ENCODE results near the gene PPP1R9B. TPM values are rescaled to one million over a fixed set of nuclear protein-coding genes. Genes with fewer than 3 reads are reported as not detected.
A peak's percentile ranks its signal among the peaks of the same experiment; 100 is the strongest.

The PPP1R9B gene
- total and polyA plus RNA-seq, 3 experiments from 2014 or later = 1.7 to 89.0 (median 86.9) TPM

- Histone ChIP-seq H3K27me3 (ENCODE audit: insufficient read depth, low read length, poor library complexity, severe bottlenecking) (peaks cover 10% of the 10 kb centered on the region), H3K4me3 (ENCODE audit: low read length) (no peak overlapping the region), H3K4me1 (ENCODE audit: insufficient read depth, low read length) (peaks cover 11% of the 10 kb centered on the region), H3K9me3 (ENCODE audit: low read length) (no peaks in the 10 kb centered on the region), H3K27ac (ENCODE audit: low read depth, low read length) (no peak overlapping the region), H3K36me3 (ENCODE audit: insufficient read depth, low read length) (no peaks in the 10 kb centered on the region)
- DNase-seq = no peak
- Mint-ChIP-seq H3K27me3 (peaks cover 8 to 24% of the 10 kb centered on the region in 2 donors), H3K27ac (peak overlapping the region in 1 of 8 donors; percentile 30), H3K4me1 (peaks cover 14 to 18% (median 14%) of the 10 kb centered on the region in 3 donors), H3K36me3 (no peaks in the 10 kb centered on the region), H3K4me3 (no peak overlapping the region), H3K9me3 (no peaks in the 10 kb centered on the region)
- POLR2A ChIA-PET = no interaction called here
- CTCF ChIA-PET = interaction anchor here (1.0 to 2.2 kb wide), 4 partner anchors 8 to 44 kb away, joined by 3 to 6 read pairs (median 3); no protein-coding TSS in a partner anchor
Measured at GRCh38 chr17:50125420-50125997, 25.0 kb downstream of the PPP1R9B start.

DNA sequence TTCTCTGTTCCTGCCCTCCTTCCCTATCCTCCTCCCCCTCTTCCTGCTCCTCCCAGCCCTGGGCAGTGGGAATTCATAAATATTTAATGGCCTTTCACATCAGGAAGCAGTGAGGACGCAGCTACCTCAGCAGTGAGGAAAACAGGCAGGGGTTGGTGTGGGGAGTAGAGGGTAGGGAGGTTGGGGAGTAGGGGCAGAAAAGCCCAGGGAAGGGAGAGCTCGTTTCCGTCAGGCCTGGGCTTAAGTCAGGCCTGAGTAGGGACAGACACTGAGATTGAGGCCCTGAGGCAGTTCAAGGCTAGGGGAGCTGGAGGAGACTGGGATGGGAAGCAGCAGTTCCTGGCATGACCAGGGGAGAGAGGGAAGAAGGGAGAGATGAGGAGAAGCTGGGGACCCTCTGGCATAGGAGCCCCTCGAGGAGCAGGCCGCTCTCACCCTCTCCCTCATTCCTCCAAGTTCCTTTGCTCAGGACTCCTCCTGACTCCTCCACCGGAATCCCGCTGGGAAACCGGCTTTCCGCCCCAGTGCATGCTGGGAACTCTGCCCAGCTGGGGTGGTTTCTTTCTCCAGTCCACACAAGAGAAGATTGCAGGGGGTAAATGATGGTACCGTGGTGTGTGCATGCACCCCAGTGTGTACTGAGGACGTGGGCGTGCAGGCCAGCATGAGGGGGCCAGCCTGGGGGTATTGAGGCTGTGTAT is 26.7 kb downstream of the PPP1R9B start:
- POLR2A ChIA-PET = interaction anchor here (1.4 kb wide), 1 partner anchor 13 kb away, joined by 3 read pairs; no protein-coding TSS in a partner anchor

GRCh38 chr17:50122945-50123344 is 27.5 kb downstream of the PPP1R9B start:
- Histone ChIP-seq H3K27ac (ENCODE audit: low read depth, low read length) (no peak overlapping the region), H3K9me3 (ENCODE audit: low read length) (no peaks in the 10 kb centered on the region), H3K4me3 (ENCODE audit: low read length) (no peak overlapping the region), H3K27me3 (ENCODE audit: insufficient read depth, low read length, poor library complexity, severe bottlenecking) (peaks cover 4% of the 10 kb centered on the region), H3K36me3 (ENCODE audit: insufficient read depth, low read length) (no peaks in the 10 kb centered on the region), H3K4me1 (ENCODE audit: insufficient read depth, low read length) (peaks cover 5% of the 10 kb centered on the region)
- CTCF ChIA-PET = interaction anchor here (0.8 to 2.0 kb wide), 5 partner anchors 16 to 77 kb away, joined by 3 to 9 read pairs (median 4); no protein-coding TSS in a partner anchor
- Mint-ChIP-seq H3K36me3 (no peaks in the 10 kb centered on the region), H3K4me3 (no peak overlapping the region), H3K27me3 (peaks cover 7 to 34% of the 10 kb centered on the region in 2 donors), H3K27ac (no peak overlapping the region), H3K4me1 (peaks cover 4 to 5% (median 5%) of the 10 kb centered on the region in 3 donors), H3K9me3 (no peaks in the 10 kb centered on the region)
- POLR2A ChIA-PET = interaction anchor here (1.4 kb wide), 1 partner anchor 14 kb away, joined by 3 read pairs; no protein-coding TSS in a partner anchor
- DNase-seq = no peak

More for the DNA sequence above, 26.7 kb downstream of the PPP1R9B start:
- Histone ChIP-seq H3K36me3 (ENCODE audit: insufficient read depth, low read length) (no peaks in the 10 kb centered on the region), H3K9me3 (ENCODE audit: low read length) (no peaks in the 10 kb centered on the region), H3K27ac (ENCODE audit: low read depth, low read length) (no peak overlapping the region), H3K4me1 (ENCODE audit: insufficient read depth, low read length) (peaks cover 10% of the 10 kb centered on the region), H3K27me3 (ENCODE audit: insufficient read depth, low read length, poor library complexity, severe bottlenecking) (peaks cover 9% of the 10 kb centered on the region), H3K4me3 (ENCODE audit: low read length) (no peak overlapping the region)
- Mint-ChIP-seq H3K27me3 (peaks cover 10 to 30% of the 10 kb centered on the region in 2 donors), H3K4me3 (no peak overlapping the region), H3K9me3 (no peaks in the 10 kb centered on the region), H3K4me1 (peaks cover 10 to 11% (median 11%) of the 10 kb centered on the region in 3 donors), H3K27ac (no peak overlapping the region), H3K36me3 (no peaks in the 10 kb centered on the region)
- CTCF ChIA-PET = interaction anchor here (0.8 to 2.0 kb wide), 4 partner anchors 15 to 38 kb away, joined by 3 to 9 read pairs (median 5); no protein-coding TSS in a partner anchor
- DNase-seq = no peak

DNA sequence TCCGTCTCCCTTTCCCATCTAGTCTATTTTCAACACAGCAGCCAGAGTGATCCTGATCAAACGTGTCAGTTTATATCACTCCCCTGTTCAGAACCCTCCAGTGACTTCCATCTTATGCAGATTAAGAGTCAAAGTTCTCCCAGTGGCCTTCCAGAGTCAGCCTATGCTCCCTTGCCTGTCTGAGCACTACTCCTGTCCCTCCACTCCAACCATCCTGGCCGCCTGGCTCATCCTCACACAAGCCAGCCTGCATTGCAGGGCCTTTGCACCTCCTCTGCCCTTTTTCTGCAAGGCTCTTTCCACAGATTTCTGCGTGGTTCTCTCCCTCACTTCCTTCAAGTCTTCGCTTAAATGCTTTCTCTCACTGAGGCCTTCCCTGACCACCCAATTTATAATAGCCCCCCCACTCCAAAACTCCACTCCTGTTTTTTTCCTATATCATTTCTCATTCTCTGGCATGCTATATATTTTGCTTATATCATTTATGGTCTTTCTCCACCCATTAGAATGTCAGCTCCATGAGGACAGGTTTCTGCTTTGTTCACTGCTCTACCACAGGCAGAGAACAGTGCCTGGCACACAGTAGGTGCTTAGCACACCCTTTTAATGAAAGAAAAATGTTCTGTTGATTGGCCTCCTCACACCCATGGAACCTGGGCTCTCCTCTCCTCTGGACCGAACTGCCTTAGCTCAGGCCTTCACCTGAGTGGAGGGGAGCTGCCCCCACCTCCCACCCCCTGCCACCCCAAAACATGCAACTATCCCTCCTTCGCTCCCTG is 29.8 kb downstream of the PPP1R9B start:
- Histone ChIP-seq H3K27ac (ENCODE audit: low read depth, low read length) (no peak overlapping the region), H3K36me3 (ENCODE audit: insufficient read depth, low read length) (no peaks in the 10 kb centered on the region), H3K9me3 (ENCODE audit: low read length) (no peaks in the 10 kb centered on the region), H3K4me3 (ENCODE audit: low read length) (no peak overlapping the region), H3K4me1 (ENCODE audit: insufficient read depth, low read length) (no peaks in the 10 kb centered on the region), H3K27me3 (ENCODE audit: insufficient read depth, low read length, poor library complexity, severe bottlenecking) (peaks cover 9% of the 10 kb centered on the region)
- no peak overlapping the region for H3K4me3 Mint-ChIP-seq
- ChIA-PET POLR2A (no interaction called here), CTCF (interaction anchor here (1.1 to 2.1 kb wide), 3 partner anchors 19 to 33 kb away, joined by 3 to 13 read pairs (median 3); no protein-coding TSS in a partner anchor)
- no peaks in the 10 kb centered on the region for H3K9me3 Mint-ChIP-seq
- DNase-seq = no peak
- no peak overlapping the region for H3K27ac Mint-ChIP-seq
- no peaks in the 10 kb centered on the region for H3K36me3 Mint-ChIP-seq
- H3K27me3 Mint-ChIP-seq = peaks cover 16 to 49% of the 10 kb centered on the region in 2 donors
- peaks cover 2 to 7% (median 5%) of the 10 kb centered on the region in 3 donors for H3K4me1 Mint-ChIP-seq

DNA sequence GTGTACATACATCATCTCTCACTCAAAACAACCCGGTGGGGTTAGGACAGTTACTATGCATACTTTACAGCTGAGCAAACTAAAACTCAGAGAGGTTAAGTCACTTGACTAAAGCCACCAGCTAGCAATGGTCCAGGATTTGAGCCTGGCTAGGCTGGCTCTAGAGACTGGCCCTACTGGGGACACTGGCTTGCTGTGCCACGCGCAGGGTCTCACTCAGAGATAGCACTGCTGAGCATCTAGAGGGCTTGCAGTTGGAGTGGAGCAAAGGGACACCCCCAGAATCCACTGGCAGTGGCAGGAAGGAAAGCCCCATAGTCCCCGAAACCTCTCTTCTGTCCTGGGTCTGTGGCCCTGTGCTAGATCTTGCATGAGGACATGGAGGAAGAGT is 31.7 kb downstream of the PPP1R9B start:
- H3K27me3 Mint-ChIP-seq = peaks cover 16 to 57% of the 10 kb centered on the region in 2 donors
- peaks cover 5 to 11% (median 5%) of the 10 kb centered on the region in 3 donors for H3K4me1 Mint-ChIP-seq
- H3K36me3 Mint-ChIP-seq = no peaks in the 10 kb centered on the region
- H3K4me3 ChIP-seq (ENCODE audit: low read length) = no peak overlapping the region
- no peak overlapping the region for H3K27ac ChIP-seq (ENCODE audit: low read depth, low read length)
- no peak for DNase-seq
- H3K4me3 Mint-ChIP-seq = peak overlapping the region in 1 of 7 donors; percentile 29
- H3K9me3 ChIP-seq (ENCODE audit: low read length) = no peaks in the 10 kb centered on the region
- H3K9me3 Mint-ChIP-seq = no peaks in the 10 kb centered on the region
- no peaks in the 10 kb centered on the region for H3K4me1 ChIP-seq (ENCODE audit: insufficient read depth, low read length)
- POLR2A ChIA-PET = no interaction called here
- H3K36me3 ChIP-seq (ENCODE audit: insufficient read depth, low read length) = no peaks in the 10 kb centered on the region
- H3K27me3 ChIP-seq (ENCODE audit: insufficient read depth, low read length, poor library complexity, severe bottlenecking) = peaks cover 9% of the 10 kb centered on the region
- CTCF ChIA-PET = interaction anchor here (0.9 to 2.5 kb wide), 7 partner anchors 21 to 60 kb away, joined by 3 to 13 read pairs (median 4); no protein-coding TSS in a partner anchor
- no peak overlapping the region for H3K27ac Mint-ChIP-seq

DNA sequence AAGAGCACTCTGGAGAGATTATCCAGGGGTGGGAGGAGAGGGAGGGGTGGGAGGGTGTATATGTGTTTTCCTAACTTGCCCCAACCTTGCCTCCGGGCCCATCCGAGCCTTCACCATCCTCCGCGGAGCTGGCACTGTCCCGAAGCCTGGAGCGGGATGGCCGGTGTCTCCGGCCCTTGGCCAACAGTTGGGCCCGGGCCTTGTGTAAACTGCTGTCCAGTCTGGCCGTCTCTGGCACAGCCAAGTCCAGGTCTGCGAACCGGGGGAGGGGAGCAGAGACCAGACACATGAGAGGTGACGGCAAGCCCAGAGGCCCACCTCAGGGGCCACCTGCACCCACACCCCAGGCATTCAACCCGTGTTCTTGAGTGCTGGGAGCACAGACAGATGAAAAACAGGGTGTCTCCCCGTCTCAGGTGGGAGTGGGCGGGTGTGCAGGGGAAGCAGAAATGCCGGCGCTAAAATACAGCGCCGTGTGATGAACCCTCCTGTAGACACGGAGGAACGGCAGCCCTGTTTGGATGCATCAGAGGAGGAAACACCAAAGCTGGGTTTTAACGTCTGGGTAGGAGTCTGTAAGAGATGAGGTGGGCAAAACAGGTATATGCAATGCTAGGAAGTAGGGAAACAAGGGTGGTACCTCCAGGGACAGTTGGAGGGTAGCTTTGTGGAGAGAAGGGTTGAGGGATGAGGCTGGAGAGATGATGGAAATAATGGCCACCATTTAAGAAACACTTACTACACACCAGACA is 32.2 kb downstream of the PPP1R9B start:
- peaks cover 9% of the 10 kb centered on the region for H3K27me3 ChIP-seq (ENCODE audit: insufficient read depth, low read length, poor library complexity, severe bottlenecking)
- H3K4me1 Mint-ChIP-seq = peaks cover 5 to 11% (median 5%) of the 10 kb centered on the region in 3 donors
- H3K27ac ChIP-seq (ENCODE audit: low read depth, low read length) = no peak overlapping the region
- no peak overlapping the region for H3K27ac Mint-ChIP-seq
- DNase-seq = no peak
- no peaks in the 10 kb centered on the region for H3K36me3 Mint-ChIP-seq
- H3K9me3 ChIP-seq (ENCODE audit: low read length) = no peaks in the 10 kb centered on the region
- no peaks in the 10 kb centered on the region for H3K4me1 ChIP-seq (ENCODE audit: insufficient read depth, low read length)
- ChIA-PET POLR2A (interaction anchor here (0.6 kb wide), 1 partner anchor 25 kb away, joined by 3 read pairs; no protein-coding TSS in a partner anchor), CTCF (interaction anchor here (0.8 to 4.5 kb wide), 18 partner anchors 8 to 180 kb away, joined by 3 to 20 read pairs (median 5); partner anchors contain the start of gene SGCA)
- no peaks in the 10 kb centered on the region for H3K9me3 Mint-ChIP-seq
- peak overlapping the region in 1 of 7 donors; percentile 29 for H3K4me3 Mint-ChIP-seq
- no peaks in the 10 kb centered on the region for H3K36me3 ChIP-seq (ENCODE audit: insufficient read depth, low read length)
- no peak overlapping the region for H3K4me3 ChIP-seq (ENCODE audit: low read length)
- peaks cover 16 to 57% of the 10 kb centered on the region in 2 donors for H3K27me3 Mint-ChIP-seq
